ENCODE results near the gene UBR4.

GRCh38 chr1:19071674-19072281 is 138.3 kb downstream of the UBR4 start:
- TF ChIP-seq CTCF (IDR thresholded peaks at IDR 0.05) (no peak), POLR2A (IDR thresholded peaks at IDR 0.05) (no peak)
